ENCODE data around the gene KIF21A.

GRCh38 chr12:39359645-39360044, 83.3 kb downstream of the KIF21A start:
- TF ChIP-seq CTCF (IDR thresholded peaks at IDR 0.05; ENCODE audit: poor library complexity, severe bottlenecking) (no peak), EP300 (conservative IDR thresholded peaks at IDR 0.05; ENCODE audit: poor library complexity, severe bottlenecking) (no peak), POLR2AphosphoS5 (IDR thresholded peaks at IDR 0.05) (no peak), EZH2 (IDR thresholded peaks at IDR 0.05; ENCODE audit: borderline replicate concordance, insufficient read depth, low read length, poor library complexity, severe bottlenecking) (no peak), MXI1 (conservative IDR thresholded peaks at IDR 0.05; ENCODE audit: poor library complexity, severe bottlenecking) (no peak), TAF1 (IDR thresholded peaks at IDR 0.05; ENCODE audit: low read depth) (no peak)

Data from neural cell (in vitro differentiated cells).